ENCODE data around the gene MYO16.

DNA sequence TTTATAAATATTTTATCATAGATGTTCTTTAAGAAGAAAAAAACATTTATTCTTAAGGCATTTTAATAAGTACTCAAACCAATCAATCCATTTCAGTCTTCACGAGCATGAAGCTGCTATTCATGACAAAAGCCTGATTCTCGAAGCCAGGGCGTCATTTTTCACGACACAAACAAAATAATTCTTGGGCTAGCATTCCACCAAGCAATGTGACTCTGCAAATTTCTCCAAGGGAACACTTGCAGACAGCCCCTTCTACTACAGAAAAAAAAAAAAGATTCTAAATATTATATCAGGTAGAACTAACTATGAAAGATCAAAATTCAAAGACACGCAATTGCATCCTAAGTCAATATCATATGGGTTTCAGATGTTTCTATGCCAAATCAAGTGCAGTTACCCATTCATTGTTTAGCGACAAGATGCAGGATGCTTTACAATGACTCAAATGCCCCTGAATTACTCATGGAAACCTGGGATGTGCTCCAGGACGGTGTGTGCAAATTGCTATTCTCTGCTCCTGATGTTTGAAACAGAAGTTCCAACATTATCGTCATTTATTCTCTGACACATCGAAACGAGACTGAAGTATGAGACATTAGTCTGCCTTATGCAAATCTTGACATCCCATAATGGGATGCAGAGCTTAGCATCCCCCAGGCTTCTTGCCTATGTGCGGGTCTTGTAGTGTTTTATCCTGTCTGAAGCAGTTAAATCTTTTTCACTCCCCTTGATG, 517.7 kb downstream of the MYO16 start:
- TF ChIP-seq POLR2A (IDR thresholded peaks at IDR 0.05): no peak
- TF ChIP-seq, protein P1, sequence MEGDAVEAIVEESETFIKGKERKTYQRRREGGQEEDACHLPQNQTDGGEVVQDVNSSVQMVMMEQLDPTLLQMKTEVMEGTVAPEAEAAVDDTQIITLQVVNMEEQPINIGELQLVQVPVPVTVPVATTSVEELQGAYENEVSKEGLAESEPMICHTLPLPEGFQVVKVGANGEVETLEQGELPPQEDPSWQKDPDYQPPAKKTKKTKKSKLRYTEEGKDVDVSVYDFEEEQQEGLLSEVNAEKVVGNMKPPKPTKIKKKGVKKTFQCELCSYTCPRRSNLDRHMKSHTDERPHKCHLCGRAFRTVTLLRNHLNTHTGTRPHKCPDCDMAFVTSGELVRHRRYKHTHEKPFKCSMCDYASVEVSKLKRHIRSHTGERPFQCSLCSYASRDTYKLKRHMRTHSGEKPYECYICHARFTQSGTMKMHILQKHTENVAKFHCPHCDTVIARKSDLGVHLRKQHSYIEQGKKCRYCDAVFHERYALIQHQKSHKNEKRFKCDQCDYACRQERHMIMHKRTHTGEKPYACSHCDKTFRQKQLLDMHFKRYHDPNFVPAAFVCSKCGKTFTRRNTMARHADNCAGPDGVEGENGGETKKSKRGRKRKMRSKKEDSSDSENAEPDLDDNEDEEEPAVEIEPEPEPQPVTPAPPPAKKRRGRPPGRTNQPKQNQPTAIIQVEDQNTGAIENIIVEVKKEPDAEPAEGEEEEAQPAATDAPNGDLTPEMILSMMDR (IDR thresholded peaks at IDR 0.05): no peak
